BJ (cell line): ENCODE data around the gene DARS2. TPM values are rescaled to one million over a fixed set of nuclear protein-coding genes. Genes with fewer than 3 reads are reported as not detected.

ENCODE experiments used
- CTCF ChIA-PET: fragments of 350-600 bp; formaldehyde crosslinking; extraction: SDS; loops from one replicate; lab custom pipeline; 2021; ENCODE audit warnings: antibody characterized with exemption, inconsistent platforms; lab: Yijun Ruan, JAX
- POLR2A ChIA-PET: fragments of 300-600 bp; sonication (Branson Sonifier 250); formaldehyde crosslinking; extraction: SDS; loops from one replicate; lab custom pipeline; 2021; ENCODE audit warnings: antibody characterized with exemption; lab: Charles Lee
- DNase-seq: peaks from one replicate; pipeline ENCODE4 v3.0.0-alpha.2; 2011; ENCODE audit warnings: low read depth
- H3K27me3 ChIP-seq: 2 replicates; pipeline ENCODE4 v1.6.0; 2011; ENCODE audit warnings: low read length; ENCODE audit not compliant: control insufficient read depth, insufficient read depth
- H3K36me3 ChIP-seq: 2 replicates; pipeline ENCODE4 v1.5.1; 2011; ENCODE audit warnings: low read length; ENCODE audit not compliant: control insufficient read depth, insufficient read depth
- H3K4me3 ChIP-seq: 2 replicates; pipeline ENCODE4 v1.5.1; 2011; ENCODE audit warnings: low read depth, mild to moderate bottlenecking, control low read depth, low read length
- polyA plus RNA-seq: library from polyadenylated mRNA; depleted of rRNA; stranded (reverse); fragments of >200 nt; gene quantifications from 2 replicates; pipeline ENCODE4 v1.2.3, GENCODE V29; 2011
- TF ChIP-seq, protein P1 (sequence below): IDR thresholded peaks from 2 replicates; pipeline ENCODE4 v1.5.1; 2011; ENCODE audit warnings: low read depth, mild to moderate bottlenecking, control low read depth, inconsistent platforms, low read length, moderate library complexity; ENCODE audit not compliant: insufficient read depth

The DARS2 gene
- polyA plus RNA-seq, 1 experiment = 15.8 TPM

- CTCF ChIA-PET = interaction anchor here (0.9 to 1.5 kb wide), 3 partner anchors 9 to 1120 kb away, joined by 3 to 4 read pairs (median 4); no protein-coding TSS in a partner anchor
- peaks cover 9% of the 10 kb centered on the region for H3K36me3 ChIP-seq
- TF ChIP-seq, protein P1, sequence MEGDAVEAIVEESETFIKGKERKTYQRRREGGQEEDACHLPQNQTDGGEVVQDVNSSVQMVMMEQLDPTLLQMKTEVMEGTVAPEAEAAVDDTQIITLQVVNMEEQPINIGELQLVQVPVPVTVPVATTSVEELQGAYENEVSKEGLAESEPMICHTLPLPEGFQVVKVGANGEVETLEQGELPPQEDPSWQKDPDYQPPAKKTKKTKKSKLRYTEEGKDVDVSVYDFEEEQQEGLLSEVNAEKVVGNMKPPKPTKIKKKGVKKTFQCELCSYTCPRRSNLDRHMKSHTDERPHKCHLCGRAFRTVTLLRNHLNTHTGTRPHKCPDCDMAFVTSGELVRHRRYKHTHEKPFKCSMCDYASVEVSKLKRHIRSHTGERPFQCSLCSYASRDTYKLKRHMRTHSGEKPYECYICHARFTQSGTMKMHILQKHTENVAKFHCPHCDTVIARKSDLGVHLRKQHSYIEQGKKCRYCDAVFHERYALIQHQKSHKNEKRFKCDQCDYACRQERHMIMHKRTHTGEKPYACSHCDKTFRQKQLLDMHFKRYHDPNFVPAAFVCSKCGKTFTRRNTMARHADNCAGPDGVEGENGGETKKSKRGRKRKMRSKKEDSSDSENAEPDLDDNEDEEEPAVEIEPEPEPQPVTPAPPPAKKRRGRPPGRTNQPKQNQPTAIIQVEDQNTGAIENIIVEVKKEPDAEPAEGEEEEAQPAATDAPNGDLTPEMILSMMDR = no peak
- POLR2A ChIA-PET = interaction anchor here (0.5 kb wide), 1 partner anchor 64 kb away, joined by 13 read pairs; no protein-coding TSS in a partner anchor
- peak overlapping the region; percentile 65 for H3K4me3 ChIP-seq
- no peak for DNase-seq
- H3K27me3 ChIP-seq = no peaks in the 10 kb centered on the region
These were observed 41.1 kb downstream of the DARS2 start for GRCh38 chr1:173865468-173866164.

DNA sequence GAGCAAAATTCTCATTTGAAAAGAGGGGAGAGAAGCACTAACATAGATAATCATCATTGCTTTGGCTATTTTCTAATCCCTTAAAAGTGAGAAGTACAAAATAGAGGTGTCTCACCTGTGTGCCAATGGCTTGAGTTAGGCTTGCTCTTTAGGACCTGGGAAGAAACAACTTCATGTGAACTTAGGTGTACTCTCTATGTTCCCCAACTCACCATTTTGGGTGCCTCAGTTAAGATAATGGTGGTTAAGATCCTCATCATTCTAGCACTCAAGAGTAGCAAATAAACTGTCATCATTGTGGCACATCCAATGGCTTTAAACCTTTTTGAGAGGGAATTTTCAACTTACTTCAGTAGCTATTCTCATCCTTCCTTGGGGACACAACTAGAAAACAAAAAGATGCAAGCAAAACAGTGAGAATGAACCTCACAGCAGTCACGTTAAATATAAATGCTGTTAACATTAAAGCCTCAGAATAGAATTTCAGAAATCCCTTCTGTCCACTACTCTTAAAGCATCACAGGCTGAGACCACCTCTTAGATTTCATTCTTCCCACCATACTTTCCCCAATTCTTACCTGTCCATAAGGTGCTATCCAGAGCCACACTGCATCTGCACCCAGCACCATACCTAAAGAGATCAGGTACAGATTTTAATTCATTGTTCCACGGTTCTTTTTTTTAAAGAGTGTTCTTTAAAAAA lies 42.1 kb downstream of the DARS2 start:
- POLR2A ChIA-PET = no interaction called here
- CTCF ChIA-PET = interaction anchor here (0.9 to 1.5 kb wide), 2 partner anchors 12 to 1121 kb away, joined by 3 to 4 read pairs; no protein-coding TSS in a partner anchor
- Histone ChIP-seq H3K4me3 (peak overlapping the region; percentile 65), H3K27me3 (no peaks in the 10 kb centered on the region), H3K36me3 (peaks cover 9% of the 10 kb centered on the region)
- DNase-seq = no peak
- TF ChIP-seq, protein P1 = no peak

DNA sequence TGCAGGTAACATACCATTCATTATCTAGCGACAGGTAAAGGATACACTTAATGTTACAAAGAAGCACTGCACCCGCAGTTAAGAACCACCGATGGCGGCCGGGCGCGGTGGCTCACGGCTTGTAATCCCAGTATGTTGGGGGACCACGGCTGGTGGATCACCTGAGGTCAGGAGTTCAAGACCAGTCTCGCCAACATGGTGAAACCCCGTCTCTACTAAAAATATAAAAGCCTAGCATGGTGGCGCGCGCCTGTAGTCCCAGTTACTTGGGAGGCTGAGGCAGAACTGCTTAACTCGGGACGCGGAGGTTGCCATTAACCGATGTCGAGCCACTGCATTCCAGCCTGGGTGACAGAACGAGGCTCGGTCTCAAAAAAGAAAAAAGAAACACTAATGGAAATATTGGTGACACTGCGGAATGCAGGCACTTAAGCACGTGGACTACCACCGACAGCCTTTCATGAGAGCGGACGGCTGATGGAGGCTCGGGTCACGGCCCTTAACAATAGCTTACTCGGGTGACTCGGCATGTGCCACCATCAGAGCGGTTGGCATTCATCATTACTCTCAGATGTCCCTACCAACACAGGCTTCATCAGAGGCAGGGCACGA lies 42.8 kb downstream of the DARS2 start:
- CTCF ChIA-PET = no interaction called here
- POLR2A ChIA-PET = no interaction called here
- peaks cover 9% of the 10 kb centered on the region for H3K36me3 ChIP-seq

GRCh38 chr1:173867753-173868265 lies 43.3 kb downstream of the DARS2 start, which contains the start of gene GAS5:
GAS5 (minus strand) TSS chr1:173867989.
- TF ChIP-seq, protein P1 = no peak
- no peaks in the 10 kb centered on the region for H3K27me3 ChIP-seq
- DNase-seq = peak; percentile 98
- H3K4me3 ChIP-seq = peak within 1 kb of the TSS; percentile 65
- peaks cover 9% of the 10 kb centered on the region for H3K36me3 ChIP-seq
- CTCF ChIA-PET = interaction anchor here (0.7 kb wide), 2 partner anchors 570 to 1124 kb away, joined by 3 read pairs; no protein-coding TSS in a partner anchor
- POLR2A ChIA-PET = interaction anchor here (0.6 to 0.7 kb wide), 4 partner anchors 241 to 474 kb away, joined by 3 to 4 read pairs (median 4); no protein-coding TSS in a partner anchor

More for the DNA sequence above, 42.8 kb downstream of the DARS2 start:
- TF ChIP-seq, protein P1 = no peak
- DNase-seq = no peak
- no peaks in the 10 kb centered on the region for H3K27me3 ChIP-seq
- H3K4me3 ChIP-seq = peak overlapping the region; percentile 65
